B cell (primary cell): ENCODE results near the gene DIS3L2. TPM values are rescaled to one million over a fixed set of nuclear protein-coding genes. Genes with fewer than 3 reads are reported as not detected.
"Not testable (repeated sequence)": the region's sequence is repeated elsewhere in the genome, so short reads cannot be mapped to it uniquely, and the experiment has no call there.

Experiments used
- ATAC-seq: fragments of 200-7000 bp; cut with Tn5 transposase; one replicate; pipeline ENCODE4 v1.10.0; 2021; ENCODE audit warnings: low read depth, mild to moderate bottlenecking, moderate number of reproducible peaks, moderate library complexity
- CTCF ChIA-PET: fragments of 350-600 bp; sonication (Branson Sonifier 250); formaldehyde crosslinking; loops from one replicate; lab custom pipeline; 2021; ENCODE audit warnings: antibody characterized with exemption, inconsistent platforms; lab: Charles Lee
- POLR2A ChIA-PET: fragments of 350-600 bp; sonication (Branson Sonifier 250); formaldehyde crosslinking; loops from one replicate; lab custom pipeline; 2021; ENCODE audit warnings: antibody characterized with exemption; lab: Charles Lee
- DNase-seq: peaks from one replicate; pipeline ENCODE4 v3.0.0; 2013
- H2AFZ ChIP-seq: 2 replicates; pipeline ENCODE4 v1.6.1; 2012; ENCODE audit warnings: mild to moderate bottlenecking, low read depth, low read length; ENCODE audit not compliant: insufficient read depth, poor library complexity, severe bottlenecking
- H3K27ac ChIP-seq, 2 donors: 1 replicate in 1 of 2; 2 replicates in 1 of 2; pipeline ENCODE4 v1.5.1; 2012 to 2013; ENCODE audit warnings: low read length in 2 of 2, mild to moderate bottlenecking in 2 of 2, moderate library complexity in 1 of 2
- H3K27me3 ChIP-seq, 4 experiments: fragments of 200-600 bp in 1 of 4; sonication (generic) in 1 of 4; replicated peaks in 1 of 4; 1 replicate in 2 of 4; 2 replicates in 2 of 4; pipeline versions ENCODE4 v1.6.1 to v1.7.0; 2013 to 2016; ENCODE audit warnings: low read length in 3 of 4, mild to moderate bottlenecking in 2 of 4, mixed read lengths in 1 of 4, moderate library complexity in 1 of 4; ENCODE audit not compliant: insufficient read depth in 4 of 4, control insufficient read depth in 3 of 4; ENCODE audit errors: control extremely low read depth in 1 of 4
- H3K36me3 ChIP-seq, 2 experiments: replicated peaks in 1 of 2; 1 replicate in 1 of 2; 2 replicates in 1 of 2; pipeline versions ENCODE4 v1.6.1 to v1.7.1; 2013; ENCODE audit warnings: low read length in 1 of 2; ENCODE audit not compliant: insufficient read depth in 2 of 2, control insufficient read depth in 1 of 2; ENCODE audit errors: control extremely low read depth in 1 of 2, extremely low read depth in 1 of 2
- H3K4me1 ChIP-seq, 2 donors: fragments of 200-600 bp in 1 of 2; sonication (generic) in 1 of 2; 1 replicate in 1 of 2; 2 replicates in 1 of 2; pipeline versions ENCODE4 v1.5.1 to v1.6.1; 2013 to 2017; ENCODE audit warnings: low read length in 2 of 2; ENCODE audit not compliant: control insufficient read depth in 2 of 2, insufficient read depth in 2 of 2
- H3K4me2 ChIP-seq: replicated peaks from 2 replicates; pipeline ENCODE3; 2012; ENCODE audit warnings: mild to moderate bottlenecking, low read depth, low read length; ENCODE audit not compliant: poor library complexity, severe bottlenecking
- H3K4me3 ChIP-seq, 5 experiments: fragments of 200-600 bp in 1 of 5; sonication (generic) in 1 of 5; 1 replicate in 3 of 5; 2 replicates in 2 of 5; pipeline versions ENCODE4 v1.5.1 to v1.7.0; 2011 to 2016; ENCODE audit warnings: low read length in 4 of 5, mild to moderate bottlenecking in 4 of 5, low read depth in 2 of 5, control low read depth in 1 of 5, moderate library complexity in 1 of 5; ENCODE audit not compliant: insufficient read depth in 1 of 5; ENCODE audit errors: control extremely low read depth in 1 of 5, extremely low read depth in 1 of 5
- H3K79me2 ChIP-seq: fragments of 200-600 bp; sonication (generic); one replicate; pipeline ENCODE4 v1.6.0; 2016; ENCODE audit warnings: low read length; ENCODE audit not compliant: control insufficient read depth, insufficient read depth
- H3K9ac ChIP-seq: fragments of 200-600 bp; sonication (generic); 2 replicates; pipeline ENCODE4 v1.6.1; 2017; ENCODE audit warnings: mild to moderate bottlenecking, low read length, moderate library complexity
- H3K9me3 ChIP-seq, 3 donors: one replicate each; pipeline versions ENCODE4 v1.6.1 to v1.7.1; 2013; ENCODE audit warnings: low read length in 2 of 3; ENCODE audit not compliant: control insufficient read depth in 2 of 3, insufficient read depth in 1 of 3; ENCODE audit errors: control extremely low read depth in 1 of 3
- H4K20me1 ChIP-seq: 2 replicates; pipeline ENCODE4 v1.6.0; 2012; ENCODE audit warnings: mild to moderate bottlenecking, low read length; ENCODE audit not compliant: insufficient read depth, control insufficient read depth, poor library complexity, severe bottlenecking
- H3K27ac Mint-ChIP-seq: one replicate; pipeline ENCODE4 v1.8.0; 2021; ENCODE audit warnings: mixed read lengths
- H3K27me3 Mint-ChIP-seq: one replicate; pipeline ENCODE4 v1.8.0; 2021; ENCODE audit warnings: mixed read lengths
- H3K4me1 Mint-ChIP-seq: one replicate; pipeline ENCODE4 v1.8.0; 2021; ENCODE audit warnings: mixed read lengths
- H3K4me3 Mint-ChIP-seq: one replicate; pipeline ENCODE4 v1.8.0; 2021; ENCODE audit warnings: mixed read lengths
- H3K9me3 Mint-ChIP-seq: one replicate; pipeline ENCODE4 v1.8.0; 2022; ENCODE audit warnings: mixed read lengths; ENCODE audit not compliant: insufficient read depth
- EZH2 ChIP-seq: IDR thresholded peaks from 2 replicates; pipeline ENCODE4 v1.6.1; 2012; ENCODE audit warnings: borderline replicate concordance, low read depth, mild to moderate bottlenecking, moderate library complexity, low read length; ENCODE audit not compliant: insufficient read depth, poor library complexity, severe bottlenecking
- WGBS: methylation state at CpG from one replicate; pipeline ENCODE4 v1.1.5; 2013; ENCODE audit warnings: missing lambda C conversion rate; ENCODE audit not compliant: insufficient coverage; 5-methylcytosine and 5-hydroxymethylcytosine counted together
- intact Hi-C: fragments of 100-400 bp; cut with micrococcal nuclease; formaldehyde crosslinking; loops from one replicate; pipeline ENCODE4 v1.10.0; 2022
- polyA plus RNA-seq: library from polyadenylated mRNA; depleted of rRNA; stranded (reverse); fragments of >200 nt; gene quantifications from 2 replicates; pipeline ENCODE4 v1.2.3, GENCODE V29; 2012
- total RNA-seq, 2 donors: library from RNA; stranded (reverse); fragments of 120-200 nt in 1 of 2; gene quantifications; 1 replicate in 1 of 2; 2 replicates in 1 of 2; pipeline versions ENCODE4 v1.2.3 to v1.2.4, GENCODE V29; 2013 to 2022
- TF ChIP-seq, protein P1 (sequence below): fragments of 200-600 bp; IDR thresholded peaks from one replicate; pipeline ENCODE4 v1.8.0; 2022; ENCODE audit warnings: antibody characterized with exemption, mild to moderate bottlenecking

The DIS3L2 gene
- total and polyA plus RNA-seq, 2 donors (not counting 1 experiment from before 2014, with no cell fraction given), result 34.5 to 70.1 TPM

DNA sequence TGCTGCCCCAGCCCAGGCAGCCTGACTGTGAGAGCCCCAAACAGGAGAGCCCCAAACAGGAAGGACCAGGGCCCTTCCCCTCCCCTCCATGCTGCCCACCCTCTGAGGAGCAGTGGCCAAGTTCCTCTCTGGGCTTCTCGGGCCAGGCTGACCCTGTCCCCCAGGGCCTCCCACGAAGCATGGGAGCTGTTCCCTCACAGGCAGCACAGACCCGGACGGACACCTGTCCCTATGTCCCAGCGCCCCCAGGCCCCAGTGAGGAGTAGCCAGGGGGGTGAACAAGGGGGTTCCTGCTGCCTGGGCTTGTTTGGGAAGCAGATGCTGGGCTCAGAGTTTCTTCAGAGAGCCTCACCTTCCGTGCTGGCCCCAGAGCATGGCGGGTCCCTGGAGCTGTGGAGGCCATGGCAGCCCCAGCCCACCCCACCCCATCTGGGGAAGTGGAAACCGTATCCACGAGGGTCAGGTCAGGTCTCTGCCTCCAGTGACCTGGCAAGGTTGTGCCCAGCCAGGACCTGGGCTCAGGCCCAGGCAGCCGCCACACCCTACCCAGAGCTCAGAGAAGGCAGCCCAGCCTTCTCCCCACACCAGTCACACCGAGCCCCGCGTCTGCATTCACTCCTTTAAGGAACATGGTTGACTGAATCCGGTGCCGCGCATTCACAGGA lies 376.7 kb downstream of the DIS3L2 start:
- H3K27ac ChIP-seq, H3K9me3 ChIP-seq, H3K4me3 ChIP-seq, ATAC-seq, H3K9me3 Mint-ChIP-seq, H3K79me2 ChIP-seq, CTCF ChIA-PET, H3K4me3 Mint-ChIP-seq, intact Hi-C loops, H3K9ac ChIP-seq, H3K4me1 ChIP-seq, H3K27me3 ChIP-seq, H3K4me2 ChIP-seq, POLR2A ChIA-PET, H4K20me1 ChIP-seq, DNase-seq, H2AFZ ChIP-seq, H3K36me3 ChIP-seq, H3K4me1 Mint-ChIP-seq, H3K27ac Mint-ChIP-seq, H3K27me3 Mint-ChIP-seq: not testable (repeated sequence)
- WGBS, result 100% methylated on average over 6 of the region's 16 CpGs

DNA sequence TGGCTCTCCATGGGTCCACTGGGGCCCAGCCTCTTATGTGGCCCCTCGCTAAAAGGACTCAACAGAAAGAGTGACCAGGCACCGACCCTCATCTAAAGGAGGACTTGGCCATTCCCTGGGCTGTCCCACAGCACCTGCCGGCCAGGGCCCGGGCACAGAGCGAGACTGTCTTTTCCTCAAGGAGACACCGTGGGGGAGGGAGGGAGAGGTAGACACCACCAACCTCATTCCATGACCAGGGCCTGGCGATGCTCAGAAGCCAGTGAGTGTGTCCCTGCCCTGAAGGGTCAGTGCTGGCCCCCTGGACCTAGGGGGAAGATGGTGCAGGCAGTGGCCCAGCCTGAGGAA lies 377.2 kb downstream of the DIS3L2 start:
- Histone ChIP-seq H3K36me3 (peaks cover 0 to under 1% of the 10 kb centered on the region in 2 experiments), H3K9ac (no peak overlapping the region), H4K20me1 (no peaks in the 10 kb centered on the region), H3K27me3 (no peaks in the 10 kb centered on the region), H3K4me2 (no peak overlapping the region), H3K9me3 (no peaks in the 10 kb centered on the region), H2AFZ (no peak overlapping the region), H3K27ac (no peak overlapping the region), H3K4me1 (no peaks in the 10 kb centered on the region), H3K79me2 (no peaks in the 10 kb centered on the region), H3K4me3 (no peak overlapping the region)
- ATAC-seq (no peak), DNase-seq (no peak)
- CTCF ChIA-PET, result no interaction called here
- TF ChIP-seq EZH2, result no peak
- TF ChIP-seq, protein P1, sequence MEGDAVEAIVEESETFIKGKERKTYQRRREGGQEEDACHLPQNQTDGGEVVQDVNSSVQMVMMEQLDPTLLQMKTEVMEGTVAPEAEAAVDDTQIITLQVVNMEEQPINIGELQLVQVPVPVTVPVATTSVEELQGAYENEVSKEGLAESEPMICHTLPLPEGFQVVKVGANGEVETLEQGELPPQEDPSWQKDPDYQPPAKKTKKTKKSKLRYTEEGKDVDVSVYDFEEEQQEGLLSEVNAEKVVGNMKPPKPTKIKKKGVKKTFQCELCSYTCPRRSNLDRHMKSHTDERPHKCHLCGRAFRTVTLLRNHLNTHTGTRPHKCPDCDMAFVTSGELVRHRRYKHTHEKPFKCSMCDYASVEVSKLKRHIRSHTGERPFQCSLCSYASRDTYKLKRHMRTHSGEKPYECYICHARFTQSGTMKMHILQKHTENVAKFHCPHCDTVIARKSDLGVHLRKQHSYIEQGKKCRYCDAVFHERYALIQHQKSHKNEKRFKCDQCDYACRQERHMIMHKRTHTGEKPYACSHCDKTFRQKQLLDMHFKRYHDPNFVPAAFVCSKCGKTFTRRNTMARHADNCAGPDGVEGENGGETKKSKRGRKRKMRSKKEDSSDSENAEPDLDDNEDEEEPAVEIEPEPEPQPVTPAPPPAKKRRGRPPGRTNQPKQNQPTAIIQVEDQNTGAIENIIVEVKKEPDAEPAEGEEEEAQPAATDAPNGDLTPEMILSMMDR, result no peak
- Mint-ChIP-seq H3K4me1 (no peaks in the 10 kb centered on the region), H3K27ac (no peak overlapping the region), H3K4me3 (no peak overlapping the region), H3K9me3 (no peaks in the 10 kb centered on the region), H3K27me3 (no peaks in the 10 kb centered on the region)
- 76% methylated on average over 2 of the region's 7 CpGs for WGBS
- intact Hi-C loops, result no loop called here
- POLR2A ChIA-PET, result no interaction called here
